Mucosa of gallbladder (tissue), 1 donor: ENCODE results near the gene NDUFS8. TPM values are rescaled to one million over a fixed set of nuclear protein-coding genes. Genes with fewer than 3 reads are reported as not detected.
"Not testable (repeated sequence)": the region's sequence is repeated elsewhere in the genome, so short reads cannot be mapped to it uniquely, and the experiment has no call there.

Source experiments
- DNase-seq: peaks from one replicate; pipeline ENCODE4 v3.0.0-alpha.2; 2020; ENCODE audit warnings: low spot score
- total RNA-seq: library from RNA; stranded (reverse); gene quantifications from one replicate; pipeline ENCODE4 v1.2.1, GENCODE V29; 2021
- donor health status: DM: no; HTN: no; CAD: no.

The NDUFS8 gene
- total RNA-seq, result 168 TPM

DNA sequence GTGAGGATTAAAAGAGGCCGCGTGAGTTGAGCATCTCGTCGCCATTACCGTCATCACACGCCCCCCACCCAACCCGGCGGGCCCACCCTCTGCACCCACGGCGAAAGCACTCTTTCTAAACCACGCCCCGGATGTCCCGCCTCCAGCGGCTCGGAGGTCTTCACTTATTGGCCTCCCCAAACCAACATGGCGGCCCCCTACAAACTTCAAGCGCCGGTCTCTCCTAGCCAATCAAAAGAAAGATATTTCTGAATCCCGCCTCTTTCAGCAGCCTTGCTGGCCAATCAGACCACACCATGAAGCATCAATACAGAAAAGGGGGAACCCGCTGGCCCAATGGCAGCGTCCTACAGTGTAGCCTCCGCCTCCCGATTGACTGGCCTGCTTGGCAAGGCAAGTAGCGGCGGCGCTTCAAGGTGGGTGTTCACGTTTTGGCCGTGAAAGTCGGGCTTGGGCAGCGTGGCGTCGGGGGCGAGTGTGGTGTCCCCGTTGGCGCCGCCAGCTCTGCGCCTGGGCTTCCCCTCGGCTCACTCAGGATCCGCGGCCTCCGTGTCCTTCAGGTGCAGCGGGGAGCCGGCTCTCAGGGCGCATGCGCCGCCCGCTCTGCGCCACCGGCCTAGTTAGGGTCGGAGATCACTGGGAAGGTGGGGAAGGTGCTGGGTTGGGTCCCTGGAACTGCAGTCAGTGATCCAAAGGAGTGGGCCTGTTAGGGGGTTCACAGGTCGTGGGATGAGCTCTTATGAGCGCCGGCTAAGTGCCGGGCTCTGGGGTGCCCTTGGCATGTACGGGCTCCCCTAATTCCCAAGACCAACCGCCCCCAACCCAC lies at the start of gene NDUFS8:
NDUFS8 (plus strand) TSS at position 364 of the 826 bp plus-strand sequence. CDS start 1,471 bp downstream, outside the sequence.
- peak; percentile 98 for DNase-seq

DNA sequence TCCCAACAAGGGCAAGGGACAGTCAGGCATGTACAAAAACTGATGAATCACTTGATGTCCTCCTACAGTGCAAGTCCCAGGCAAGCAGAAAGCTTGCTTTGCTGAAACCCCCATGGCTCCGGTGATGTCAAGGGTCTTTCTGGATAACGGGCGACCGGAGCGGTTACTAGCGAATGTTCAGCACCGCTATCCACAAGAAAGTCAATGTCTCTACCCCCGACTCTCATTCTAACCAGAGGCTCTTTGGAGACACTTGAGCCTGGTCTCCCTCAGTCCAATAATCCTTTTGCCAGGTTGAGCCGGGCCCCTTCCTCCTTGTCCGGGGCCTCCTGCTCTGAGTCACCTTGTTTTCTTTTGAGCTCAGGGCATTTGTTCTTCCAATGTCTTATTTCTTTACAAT lies 49.3 kb upstream of the NDUFS8 start:
- DNase-seq, result not testable (repeated sequence)

- not testable (repeated sequence) for DNase-seq
Observed at GRCh38 chr11:67982255-67982857, 48.1 kb upstream of the NDUFS8 start.

GRCh38 chr11:67983951-67984350 lies 46.5 kb upstream of the NDUFS8 start:
- DNase-seq, result no peak

- not testable (repeated sequence) for DNase-seq
Observed at GRCh38 chr11:67985302-67985701, 45.2 kb upstream of the NDUFS8 start.

- DNase-seq, result not testable (repeated sequence)
Observed at GRCh38 chr11:67990546-67991346, 39.7 kb upstream of the NDUFS8 start.

- DNase-seq, result not testable (repeated sequence)
Observed at GRCh38 chr11:67991347-67992121, 38.9 kb upstream of the NDUFS8 start.

DNA sequence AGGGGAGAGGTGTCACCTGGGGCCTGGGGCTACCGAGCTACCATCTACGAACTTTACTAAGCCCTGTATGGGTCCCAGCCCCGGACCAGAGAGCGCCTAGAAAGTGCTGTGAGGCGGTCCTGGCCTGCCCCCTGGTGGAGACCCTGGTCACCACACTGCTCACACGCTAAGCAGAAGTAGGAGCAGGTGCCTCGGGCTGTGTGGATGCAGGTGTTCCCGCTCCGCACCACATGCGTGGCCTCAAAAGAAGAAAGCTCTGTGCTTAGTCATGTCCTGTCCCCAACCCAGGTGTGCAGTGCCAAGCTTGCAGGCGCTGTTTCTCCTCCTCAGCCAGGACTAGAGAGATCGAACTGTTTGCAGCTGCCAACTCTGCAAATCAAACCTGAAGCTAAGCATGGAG lies 36.7 kb upstream of the NDUFS8 start:
- not testable (repeated sequence) for DNase-seq

- DNase-seq, result not testable (repeated sequence)
Observed at GRCh38 chr11:67994387-67994786, 36.1 kb upstream of the NDUFS8 start.

DNA sequence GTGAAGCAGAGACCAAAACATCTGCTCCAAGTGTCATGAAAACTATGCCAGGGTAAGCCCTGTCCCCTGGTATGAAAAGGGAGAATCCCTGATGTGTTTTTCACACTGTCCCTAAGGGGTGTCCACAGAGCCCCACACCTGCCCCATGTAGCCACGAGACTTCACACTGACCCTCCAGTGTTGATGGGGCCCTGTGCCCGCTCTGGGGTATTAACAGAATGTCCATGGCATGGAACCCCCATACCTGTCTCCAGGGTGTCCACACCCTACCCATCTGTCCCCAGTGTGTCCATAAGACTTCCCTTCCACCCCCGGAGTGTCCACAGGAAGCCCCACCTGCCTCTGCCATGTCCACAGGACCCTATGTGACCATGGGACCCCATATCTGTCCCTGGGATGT lies 35.4 kb upstream of the NDUFS8 start:
- not testable (repeated sequence) for DNase-seq

GRCh38 chr11:67995579-67995978 lies 34.9 kb upstream of the NDUFS8 start:
- DNase-seq, result not testable (repeated sequence)

- no peak for DNase-seq
Observed at GRCh38 chr11:67996051-67996450, 34.4 kb upstream of the NDUFS8 start.

- peak; percentile 90 for DNase-seq
Observed at GRCh38 chr11:67996622-67997474, 33.6 kb upstream of the NDUFS8 start.

GRCh38 chr11:67997475-67997921 lies 33.0 kb upstream of the NDUFS8 start:
- no peak for DNase-seq

DNA sequence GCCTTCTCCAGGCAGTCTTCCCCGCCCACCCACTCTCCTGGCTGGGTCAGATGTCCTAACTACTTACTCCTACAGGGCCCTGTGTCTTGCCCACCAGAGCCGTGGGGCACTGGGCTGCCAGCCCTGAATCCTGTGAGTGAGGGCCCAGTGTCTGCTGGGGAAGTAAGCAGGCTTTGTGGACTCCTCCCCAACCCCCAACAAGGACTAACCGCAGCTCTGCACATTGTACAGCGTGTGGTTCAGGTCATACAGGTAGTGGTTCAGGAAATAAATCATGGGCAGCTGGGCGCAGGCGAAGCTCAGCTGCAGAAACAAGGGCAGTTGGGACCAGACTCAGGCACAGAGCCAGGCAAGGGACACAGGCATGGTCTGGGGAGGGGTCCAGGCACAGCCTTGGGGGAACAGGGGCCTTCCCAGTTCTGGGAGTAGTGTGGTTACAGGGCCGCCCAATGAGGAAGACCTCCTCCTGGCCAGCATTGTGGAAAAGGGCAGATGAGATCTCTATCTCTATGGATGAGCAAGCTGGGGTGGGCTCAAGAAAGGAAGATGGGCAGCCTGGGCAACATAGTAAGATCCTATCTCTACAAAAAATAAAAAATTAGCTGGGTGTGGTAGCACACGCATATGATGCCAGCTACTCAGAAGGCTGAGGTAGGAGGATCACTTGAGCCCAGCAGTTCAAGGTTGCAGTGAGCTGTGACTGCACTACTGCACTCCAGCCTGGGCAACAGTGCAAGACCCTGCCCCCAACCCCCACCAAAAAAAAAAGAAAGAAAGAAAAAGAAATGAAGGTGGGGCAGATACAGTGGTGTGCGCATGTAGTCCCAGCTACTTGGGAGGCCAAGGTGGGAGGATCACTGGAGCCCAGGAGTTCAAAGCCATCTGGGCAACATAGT lies 32.1 kb upstream of the NDUFS8 start:
- DNase-seq, result no peak

DNA sequence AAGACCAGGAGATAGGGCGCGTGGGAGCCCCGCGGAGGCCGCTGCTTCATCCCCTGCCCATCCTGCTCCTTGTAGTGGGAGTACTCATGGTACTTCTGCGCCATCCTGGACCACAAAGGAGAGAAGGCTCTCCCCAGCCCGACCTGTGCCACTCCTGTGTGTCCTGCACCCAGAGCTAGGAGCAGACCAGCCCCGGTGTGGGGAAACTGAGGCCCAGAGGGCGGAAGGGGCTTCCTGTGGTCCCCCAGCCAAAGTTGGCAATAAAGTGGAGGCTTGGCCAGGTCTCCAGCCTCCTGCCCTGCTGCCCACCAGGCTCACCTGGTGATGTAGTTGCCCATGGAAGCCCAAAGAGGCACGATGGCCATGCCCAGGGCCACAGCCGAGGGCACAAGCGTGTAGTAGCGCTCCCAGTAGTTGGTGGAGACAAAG lies 31.3 kb upstream of the NDUFS8 start:
- no peak for DNase-seq

GRCh38 chr11:67999704-68000103 lies 30.8 kb upstream of the NDUFS8 start:
- no peak for DNase-seq

DNA sequence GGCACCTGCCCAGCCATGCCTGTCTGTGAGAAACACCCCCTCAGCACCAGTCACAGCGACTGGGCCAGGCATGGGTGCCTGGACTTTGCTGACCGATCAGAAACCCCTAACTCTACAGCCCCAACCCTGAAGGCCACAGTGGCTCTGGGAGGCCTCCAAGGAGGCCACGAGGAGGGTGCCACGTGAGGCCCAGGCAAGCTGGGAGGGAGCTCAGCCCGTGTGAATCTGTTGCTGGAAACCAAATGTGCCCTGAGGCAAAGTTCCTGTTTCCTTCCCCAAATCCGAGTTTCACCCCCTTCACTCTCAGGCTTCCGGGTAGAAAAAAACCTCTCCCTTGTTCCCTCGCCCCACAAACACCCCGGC lies 27.9 kb upstream of the NDUFS8 start:
- no peak for DNase-seq
